WTC11 (cell line): ENCODE measurements around the gene USP38. TPM values are rescaled to one million over a fixed set of nuclear protein-coding genes. Genes with fewer than 3 reads are reported as not detected.

Experiments
- ATAC-seq: fragments of 200-7000 bp; cut with Tn5 transposase; 2 replicates; pipeline ENCODE4 v1.10.0; 2021; ENCODE audit warnings: mild to moderate bottlenecking, moderate library complexity
- CTCF ChIA-PET: fragments of 300-600 bp; sonication (Branson Sonifier 250); formaldehyde crosslinking; loops from one replicate; lab custom pipeline; 2021; ENCODE audit warnings: antibody characterized with exemption; lab: Charles Lee
- POLR2A ChIA-PET: fragments of 350-600 bp; sonication (Branson Sonifier 250); formaldehyde crosslinking; loops from one replicate; lab custom pipeline; 2021; ENCODE audit warnings: antibody characterized with exemption; lab: Charles Lee
- DNase-seq: peaks from one replicate; pipeline ENCODE4 v3.0.0; 2021; ENCODE audit warnings: low spot score
- H3K27ac Mint-ChIP-seq: 2 replicates; pipeline ENCODE4 v1.8.0; 2021; ENCODE audit warnings: mixed read lengths
- H3K27me3 Mint-ChIP-seq: 2 replicates; pipeline ENCODE4 v1.8.0; 2021; ENCODE audit warnings: low read depth, mild to moderate bottlenecking, moderate library complexity, mixed read lengths
- H3K36me3 Mint-ChIP-seq: 2 replicates; pipeline ENCODE4 v1.8.0; 2021; ENCODE audit warnings: mixed read lengths
- H3K4me1 Mint-ChIP-seq: 2 replicates; pipeline ENCODE4 v1.8.0; 2022; ENCODE audit warnings: mixed read lengths
- H3K4me3 Mint-ChIP-seq: 2 replicates; pipeline ENCODE4 v1.8.0; 2021; ENCODE audit warnings: mild to moderate bottlenecking, moderate library complexity, mixed read lengths
- H3K9me3 Mint-ChIP-seq: 2 replicates; pipeline ENCODE4 v1.8.0; 2021; ENCODE audit warnings: mixed read lengths
- ATF1 ChIP-seq: sonication (generic); formaldehyde crosslinking; IDR thresholded peaks from 2 replicates; pipeline ENCODE4 v1.8.1; 2023; ENCODE audit warnings: mild to moderate bottlenecking, moderate library complexity, missing genetic modification reagents
- EMX1 ChIP-seq: fragments of 250-450 bp; sonication (Bioruptor Pico); IDR thresholded peaks from 2 replicates; pipeline ENCODE4 v1.8.0; 2021; ENCODE audit warnings: mild to moderate bottlenecking
- ETV6 ChIP-seq: sonication (generic); formaldehyde crosslinking; IDR thresholded peaks from 2 replicates; pipeline ENCODE4 v1.8.1; 2022; ENCODE audit warnings: mild to moderate bottlenecking, missing genetic modification reagents
- FOXK1 ChIP-seq: sonication (generic); formaldehyde crosslinking; IDR thresholded peaks from 2 replicates; pipeline ENCODE4 v1.8.0; 2022; ENCODE audit warnings: mild to moderate bottlenecking, moderate library complexity, missing genetic modification reagents
- FOXP1 ChIP-seq: sonication (generic); formaldehyde crosslinking; IDR thresholded peaks from 2 replicates; pipeline ENCODE4 v1.8.0; 2022; ENCODE audit warnings: missing genetic modification reagents, mild to moderate bottlenecking, moderate library complexity, borderline replicate concordance
- GABPB1 ChIP-seq: sonication (generic); formaldehyde crosslinking; IDR thresholded peaks from 2 replicates; pipeline ENCODE4 v1.8.1; 2023; ENCODE audit warnings: mild to moderate bottlenecking, missing genetic modification reagents
- GRHL2 ChIP-seq: fragments of 250-450 bp; sonication (Bioruptor Pico); IDR thresholded peaks from 2 replicates; pipeline ENCODE4 v1.8.0; 2022; ENCODE audit warnings: mild to moderate bottlenecking, moderate library complexity; ENCODE audit not compliant: insufficient replicate concordance, severe bottlenecking
- HMGA2 ChIP-seq: fragments of 250-450 bp; sonication (Bioruptor Pico); IDR thresholded peaks from 2 replicates; pipeline ENCODE4 v1.4.0; 2021; ENCODE audit warnings: mild to moderate bottlenecking, moderate library complexity
- NFATC4 ChIP-seq: fragments of 250-450 bp; sonication (Bioruptor Pico); IDR thresholded peaks from 2 replicates; pipeline ENCODE4 v1.9.0; 2021; ENCODE audit warnings: mild to moderate bottlenecking
- NFYB ChIP-seq: sonication (generic); formaldehyde crosslinking; conservative IDR thresholded peaks from 2 replicates; pipeline ENCODE4 v1.8.0; 2022; ENCODE audit warnings: low read depth, missing genetic modification reagents
- NR1H2 ChIP-seq: sonication (generic); formaldehyde crosslinking; IDR thresholded peaks from 2 replicates; pipeline ENCODE4 v1.9.0; 2021; ENCODE audit warnings: mild to moderate bottlenecking, moderate library complexity, missing genetic modification reagents
- OVOL2 ChIP-seq: fragments of 250-450 bp; sonication (Bioruptor Pico); IDR thresholded peaks from 2 replicates; pipeline ENCODE4 v1.9.0; 2021; ENCODE audit warnings: mild to moderate bottlenecking, borderline replicate concordance
- PRDM15 ChIP-seq: sonication (generic); formaldehyde crosslinking; IDR thresholded peaks from 2 replicates; pipeline ENCODE4 v1.8.0; 2022; ENCODE audit warnings: missing genetic modification reagents
- STAT6 ChIP-seq: sonication (generic); formaldehyde crosslinking; conservative IDR thresholded peaks from 2 replicates; pipeline ENCODE4 v1.8.1; 2023; ENCODE audit warnings: mild to moderate bottlenecking, low read depth, missing genetic modification reagents, moderate library complexity
- ZBTB21 ChIP-seq: sonication (generic); formaldehyde crosslinking; IDR thresholded peaks from 2 replicates; pipeline ENCODE4 v1.8.1; 2023; ENCODE audit warnings: mild to moderate bottlenecking, missing genetic modification reagents, borderline replicate concordance
- ZNF121 ChIP-seq: sonication (generic); formaldehyde crosslinking; IDR thresholded peaks from 2 replicates; pipeline ENCODE4 v1.8.0; 2023; ENCODE audit warnings: missing genetic modification reagents
- ZNF263 ChIP-seq: sonication (generic); formaldehyde crosslinking; IDR thresholded peaks from 2 replicates; pipeline ENCODE4 v1.8.1; 2022; ENCODE audit warnings: low read depth, mild to moderate bottlenecking, moderate library complexity, missing genetic modification reagents
- ZNF396 ChIP-seq: fragments of 250-450 bp; sonication (Bioruptor Pico); IDR thresholded peaks from 2 replicates; pipeline ENCODE4 v1.8.0; 2021; ENCODE audit warnings: mild to moderate bottlenecking, moderate library complexity, borderline replicate concordance
- ZNF423 ChIP-seq: fragments of 250-450 bp; sonication (Bioruptor Pico); IDR thresholded peaks from 2 replicates; pipeline ENCODE4 v2.1.2; 2022; ENCODE audit warnings: mild to moderate bottlenecking, moderate library complexity
- total RNA-seq: library from RNA; stranded (reverse); gene quantifications from 3 replicates; pipeline ENCODE4 v1.2.3, GENCODE V29; 2021
- TF ChIP-seq, protein P1 (sequence below): sonication (generic); formaldehyde crosslinking; IDR thresholded peaks from 2 replicates; pipeline ENCODE4 v1.8.1; 2022; ENCODE audit warnings: low read depth, mild to moderate bottlenecking, moderate library complexity, missing genetic modification reagents, borderline replicate concordance
- TF ChIP-seq, protein P2 (sequence below): sonication (generic); formaldehyde crosslinking; IDR thresholded peaks from 2 replicates; pipeline ENCODE4 v1.8.1; 2023; ENCODE audit warnings: mild to moderate bottlenecking, missing genetic modification reagents, borderline replicate concordance

USP38 gene
- total RNA-seq, 1 experiment from 2014 or later, result 10.3 TPM

GRCh38 chr4:143257356-143257755 is 72.6 kb downstream of the USP38 start:
- TF ChIP-seq NFATC4 (CRISPR knock-in tag) (no peak), EMX1 (CRISPR knock-in tag) (no peak), FOXK1 (CRISPR knock-in tag) (no peak), ZNF263 (CRISPR knock-in tag) (no peak), ZBTB21 (CRISPR knock-in tag) (no peak)
- Mint-ChIP-seq H3K9me3 (peaks cover 10% of the 10 kb centered on the region; the same call in 1 of the 2 replicates), H3K4me3 (no peak overlapping the region), H3K27me3 (no peaks in the 10 kb centered on the region; the same call in 1 of the 2 replicates), H3K36me3 (no peaks in the 10 kb centered on the region), H3K27ac (no peak overlapping the region), H3K4me1 (peaks cover 27% of the 10 kb centered on the region)
- DNase-seq (no peak), ATAC-seq (no peak)
- POLR2A ChIA-PET, result no interaction called here
- CTCF ChIA-PET, result no interaction called here

GRCh38 chr4:143260750-143261149 is 76.0 kb downstream of the USP38 start:
- DNase-seq, result no peak
- ChIA-PET POLR2A (no interaction called here), CTCF (no interaction called here)
- no peak for ATAC-seq
- Mint-ChIP-seq H3K4me1 (peaks cover 29% of the 10 kb centered on the region), H3K27ac (no peak overlapping the region), H3K36me3 (peaks cover 4% of the 10 kb centered on the region), H3K27me3 (no peaks in the 10 kb centered on the region; the same call in 1 of the 2 replicates), H3K4me3 (no peak overlapping the region), H3K9me3 (peaks cover 19% of the 10 kb centered on the region)
- no peak for TF ChIP-seq FOXP1 (CRISPR knock-in tag)
- TF ChIP-seq, protein P1, sequence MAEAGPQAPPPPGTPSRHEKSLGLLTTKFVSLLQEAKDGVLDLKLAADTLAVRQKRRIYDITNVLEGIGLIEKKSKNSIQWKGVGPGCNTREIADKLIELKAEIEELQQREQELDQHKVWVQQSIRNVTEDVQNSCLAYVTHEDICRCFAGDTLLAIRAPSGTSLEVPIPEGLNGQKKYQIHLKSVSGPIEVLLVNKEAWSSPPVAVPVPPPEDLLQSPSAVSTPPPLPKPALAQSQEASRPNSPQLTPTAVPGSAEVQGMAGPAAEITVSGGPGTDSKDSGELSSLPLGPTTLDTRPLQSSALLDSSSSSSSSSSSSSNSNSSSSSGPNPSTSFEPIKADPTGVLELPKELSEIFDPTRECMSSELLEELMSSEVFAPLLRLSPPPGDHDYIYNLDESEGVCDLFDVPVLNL, result no peak
- no peak for TF ChIP-seq OVOL2
- no peak for TF ChIP-seq GABPB1 (CRISPR knock-in tag)
- no peak for TF ChIP-seq ZBTB21 (CRISPR knock-in tag)
- no peak for TF ChIP-seq ZNF423
- no peak for TF ChIP-seq NR1H2
- TF ChIP-seq ZNF396, result no peak
- no peak for TF ChIP-seq ZNF121
- TF ChIP-seq ATF1 (CRISPR knock-in tag), result no peak
- TF ChIP-seq STAT6 (CRISPR knock-in tag), result no peak
- no peak for TF ChIP-seq GRHL2 (CRISPR knock-in tag)
- TF ChIP-seq FOXK1 (CRISPR knock-in tag), result no peak
- no peak for TF ChIP-seq PRDM15 (CRISPR knock-in tag)
- TF ChIP-seq, protein P2, sequence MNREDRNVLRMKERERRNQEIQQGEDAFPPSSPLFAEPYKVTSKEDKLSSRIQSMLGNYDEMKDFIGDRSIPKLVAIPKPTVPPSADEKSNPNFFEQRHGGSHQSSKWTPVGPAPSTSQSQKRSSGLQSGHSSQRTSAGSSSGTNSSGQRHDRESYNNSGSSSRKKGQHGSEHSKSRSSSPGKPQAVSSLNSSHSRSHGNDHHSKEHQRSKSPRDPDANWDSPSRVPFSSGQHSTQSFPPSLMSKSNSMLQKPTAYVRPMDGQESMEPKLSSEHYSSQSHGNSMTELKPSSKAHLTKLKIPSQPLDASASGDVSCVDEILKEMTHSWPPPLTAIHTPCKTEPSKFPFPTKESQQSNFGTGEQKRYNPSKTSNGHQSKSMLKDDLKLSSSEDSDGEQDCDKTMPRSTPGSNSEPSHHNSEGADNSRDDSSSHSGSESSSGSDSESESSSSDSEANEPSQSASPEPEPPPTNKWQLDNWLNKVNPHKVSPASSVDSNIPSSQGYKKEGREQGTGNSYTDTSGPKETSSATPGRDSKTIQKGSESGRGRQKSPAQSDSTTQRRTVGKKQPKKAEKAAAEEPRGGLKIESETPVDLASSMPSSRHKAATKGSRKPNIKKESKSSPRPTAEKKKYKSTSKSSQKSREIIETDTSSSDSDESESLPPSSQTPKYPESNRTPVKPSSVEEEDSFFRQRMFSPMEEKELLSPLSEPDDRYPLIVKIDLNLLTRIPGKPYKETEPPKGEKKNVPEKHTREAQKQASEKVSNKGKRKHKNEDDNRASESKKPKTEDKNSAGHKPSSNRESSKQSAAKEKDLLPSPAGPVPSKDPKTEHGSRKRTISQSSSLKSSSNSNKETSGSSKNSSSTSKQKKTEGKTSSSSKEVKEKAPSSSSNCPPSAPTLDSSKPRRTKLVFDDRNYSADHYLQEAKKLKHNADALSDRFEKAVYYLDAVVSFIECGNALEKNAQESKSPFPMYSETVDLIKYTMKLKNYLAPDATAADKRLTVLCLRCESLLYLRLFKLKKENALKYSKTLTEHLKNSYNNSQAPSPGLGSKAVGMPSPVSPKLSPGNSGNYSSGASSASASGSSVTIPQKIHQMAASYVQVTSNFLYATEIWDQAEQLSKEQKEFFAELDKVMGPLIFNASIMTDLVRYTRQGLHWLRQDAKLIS (CRISPR knock-in tag), result no peak
- no peak for TF ChIP-seq EMX1 (CRISPR knock-in tag)
- TF ChIP-seq ETV6, result no peak
- TF ChIP-seq NFYB (CRISPR knock-in tag), result no peak
- TF ChIP-seq HMGA2 (CRISPR knock-in tag), result no peak
- no peak for TF ChIP-seq ZNF263 (CRISPR knock-in tag)
